Activated CD8-positive, alpha-beta memory T cell treated with anti-CD3 and anti-CD28 coated beads, Interleukin-2, amount 50 U/mL, for 1 hour (primary cell): ENCODE results near the gene TUBB4A.

Experiments
- DNase-seq: peaks from one replicate; pipeline ENCODE4 v3.0.0-alpha.2; 2020; ENCODE audit errors: extremely low read depth

TUBB4A gene

DNA sequence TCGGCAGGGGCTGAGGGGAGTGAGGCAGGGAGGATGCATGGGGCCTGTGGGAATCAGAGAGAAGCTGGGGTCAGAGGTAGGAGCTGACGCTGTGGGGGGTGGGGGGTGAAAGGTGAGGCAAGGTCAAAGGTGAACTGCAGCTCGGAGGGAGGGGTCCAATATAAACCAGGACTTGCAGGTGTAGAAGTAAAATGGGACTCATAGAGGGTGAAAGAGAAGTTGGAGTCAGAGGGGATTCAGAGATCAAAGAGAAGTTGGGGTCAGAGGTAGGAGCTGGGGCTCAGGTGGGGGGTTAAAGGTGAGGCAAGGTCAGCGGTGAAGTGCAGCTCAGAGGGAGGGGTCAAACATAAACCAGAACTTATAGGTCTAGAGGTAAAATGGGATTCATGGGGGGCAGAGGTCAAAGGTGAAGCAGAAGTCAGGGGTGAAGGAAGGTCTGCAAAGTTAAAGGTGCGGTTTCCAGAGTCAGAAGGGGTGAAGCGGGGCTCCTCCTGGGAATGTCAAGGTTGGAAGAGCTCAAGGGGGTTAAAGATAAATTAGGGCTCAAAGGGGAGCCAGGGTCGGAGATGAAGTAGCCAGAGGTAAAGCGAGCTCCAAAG, 7.6 kb downstream of the TUBB4A start:
- DNase-seq, result no peak

DNA sequence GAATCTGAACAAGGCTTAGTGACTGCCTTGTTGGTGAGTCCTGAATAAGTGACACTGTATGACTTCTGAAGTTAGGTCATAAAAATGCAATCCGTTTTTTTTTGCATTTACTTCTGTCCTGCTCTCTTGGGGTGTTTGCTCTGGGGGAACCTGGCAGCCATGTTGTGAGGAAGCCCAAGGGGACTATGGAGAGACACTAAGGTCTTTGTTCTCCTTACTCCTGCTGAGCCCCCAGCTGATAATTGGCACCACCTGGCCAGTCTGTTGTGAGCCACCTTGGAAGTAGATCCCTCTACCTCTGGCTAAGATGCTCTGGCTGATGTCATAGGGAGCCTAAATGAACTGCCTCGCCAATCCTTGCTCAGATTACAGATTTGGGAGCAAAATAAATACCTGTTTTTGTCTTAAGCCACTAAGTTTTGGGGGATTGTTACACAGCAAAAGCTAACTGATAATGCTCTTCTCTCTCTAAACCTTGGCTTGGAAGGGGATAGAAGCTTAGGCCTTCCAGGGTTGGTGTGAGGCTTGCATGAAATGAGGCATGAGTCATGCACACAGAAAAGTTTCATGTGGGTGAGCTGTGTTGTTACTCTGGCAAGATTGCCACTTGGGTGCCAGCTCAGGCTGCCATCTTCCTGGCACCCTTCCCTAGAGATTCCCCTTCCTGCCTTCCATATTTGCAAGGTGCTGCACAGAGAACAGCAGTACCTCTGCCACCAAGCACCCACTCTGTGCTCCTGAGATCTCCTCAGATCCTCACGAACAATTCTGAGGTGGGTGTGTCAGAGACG, 10.1 kb downstream of the TUBB4A start:
- DNase-seq, result no peak

- DNase-seq, result no peak
These were observed 12.0 kb downstream of the TUBB4A start for GRCh38 chr19:6490134-6490533.

GRCh38 chr19:6489278-6490061, 12.6 kb downstream of the TUBB4A start:
- DNase-seq, result no peak

DNA sequence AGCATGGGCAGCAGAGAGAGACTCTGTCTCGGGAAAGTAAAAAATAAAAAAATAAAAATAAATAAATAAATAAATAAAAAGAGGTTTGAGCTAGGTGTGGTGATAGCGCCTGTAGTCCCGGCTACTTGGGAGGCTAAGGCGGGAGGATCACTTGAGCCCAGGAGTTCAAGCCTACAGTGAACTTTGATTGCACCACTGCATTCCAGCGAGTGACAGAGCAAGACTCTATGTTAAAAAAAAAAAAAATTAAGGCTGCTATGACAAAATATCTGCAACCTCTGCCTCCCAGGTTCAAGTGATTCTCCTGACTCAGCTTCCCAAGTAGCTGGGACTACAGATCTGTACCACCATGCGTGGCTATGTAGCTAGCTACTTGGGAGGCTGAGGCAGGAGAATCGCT, 17.3 kb downstream of the TUBB4A start:
- DNase-seq, result no peak

DNA sequence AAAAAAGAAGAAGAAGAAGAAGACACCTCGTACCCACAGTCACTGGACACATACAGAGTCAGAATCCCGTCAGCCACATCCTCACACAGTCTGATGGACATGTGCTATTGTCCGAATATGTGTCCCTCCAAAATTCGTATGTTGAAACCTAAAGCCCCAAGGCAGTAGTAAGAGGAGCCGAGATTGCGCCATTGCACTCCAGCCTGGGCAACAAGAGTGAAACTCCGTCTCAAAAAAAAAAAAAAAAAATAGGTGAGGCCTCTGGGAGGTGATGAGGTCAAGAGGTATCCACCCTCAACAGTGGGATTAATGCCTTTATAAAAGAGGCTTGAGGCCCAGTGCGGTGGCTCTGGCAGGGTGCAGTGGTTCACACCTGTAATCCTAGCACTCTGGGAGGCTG, 17.9 kb downstream of the TUBB4A start:
- no peak for DNase-seq

GRCh38 chr19:6483235-6483634, 18.9 kb downstream of the TUBB4A start:
- DNase-seq, result no peak

- no peak for DNase-seq
These were observed 19.8 kb downstream of the TUBB4A start for GRCh38 chr19:6482343-6482686.

DNA sequence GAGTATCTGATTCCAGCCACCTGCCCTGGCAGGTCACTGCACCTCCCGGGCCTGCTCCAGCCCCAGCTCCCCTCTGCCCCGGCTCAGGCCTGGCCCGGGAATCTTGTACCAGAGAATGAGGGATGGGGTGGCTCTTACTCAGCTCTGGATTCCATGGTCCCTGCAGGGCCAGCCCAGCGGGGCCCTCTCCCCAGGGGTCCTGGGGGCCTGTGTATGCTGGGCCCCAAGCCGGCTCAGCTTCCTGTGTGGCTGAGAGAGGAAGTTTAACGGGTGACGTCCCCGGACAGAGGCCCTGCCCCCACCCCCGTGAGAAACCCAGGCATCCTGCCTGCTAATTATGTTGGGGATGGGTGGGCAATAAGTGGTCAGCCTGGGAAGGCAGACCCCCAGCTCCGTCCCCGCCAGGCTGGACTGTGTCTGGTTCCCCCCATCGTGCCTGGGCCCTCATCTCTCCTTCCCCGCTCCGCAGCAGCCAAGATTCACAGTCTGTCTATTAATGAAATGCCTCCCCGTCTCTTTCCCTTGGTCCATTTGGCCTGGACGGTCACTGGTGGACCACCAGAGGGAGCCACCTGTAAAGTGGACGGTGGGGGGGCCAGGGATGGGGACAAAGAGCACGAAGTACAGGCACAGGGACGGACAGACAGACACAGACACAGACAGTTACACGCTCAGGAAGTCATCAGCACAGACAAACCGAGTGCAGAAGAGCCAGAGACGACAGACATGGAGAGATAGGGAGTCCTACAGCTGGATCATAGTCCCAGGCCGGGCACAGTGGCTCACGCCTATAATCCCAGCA, 20.4 kb downstream of the TUBB4A start, which contains the start of gene DENND1C:
Gene DENND1C, minus strand, starts transcription at position 247 of the 802 bp plus-strand sequence. Its CDS starts 92 bp downstream, at position 155.
- DNase-seq, result no peak

DNA sequence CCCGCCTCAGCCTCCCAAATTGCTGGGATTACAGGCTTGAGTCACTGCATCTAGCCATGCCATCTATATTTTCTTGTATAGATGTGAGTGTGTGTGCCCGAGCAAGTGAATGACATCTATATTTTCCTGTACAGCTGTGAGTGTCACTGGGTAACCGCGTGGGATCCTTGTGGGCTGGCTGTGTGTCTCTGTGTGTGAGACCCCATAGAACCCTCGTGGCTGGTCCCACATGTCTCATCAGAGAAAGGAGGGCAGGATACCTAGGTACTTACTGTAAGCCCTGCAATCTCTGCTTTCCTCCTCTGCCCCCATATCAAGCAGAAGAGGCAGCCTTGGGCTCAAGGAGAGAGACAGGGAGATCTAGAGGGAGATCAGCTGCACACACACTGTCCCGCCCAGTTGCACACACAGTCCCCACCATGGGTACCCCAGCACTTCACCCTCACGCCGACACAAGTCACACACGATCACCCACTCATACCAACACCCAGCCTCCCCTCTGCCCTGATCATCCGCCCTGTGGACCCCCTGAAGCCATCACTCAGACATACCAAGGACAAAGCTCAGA, 21.2 kb downstream of the TUBB4A start:
- no peak for DNase-seq

DNA sequence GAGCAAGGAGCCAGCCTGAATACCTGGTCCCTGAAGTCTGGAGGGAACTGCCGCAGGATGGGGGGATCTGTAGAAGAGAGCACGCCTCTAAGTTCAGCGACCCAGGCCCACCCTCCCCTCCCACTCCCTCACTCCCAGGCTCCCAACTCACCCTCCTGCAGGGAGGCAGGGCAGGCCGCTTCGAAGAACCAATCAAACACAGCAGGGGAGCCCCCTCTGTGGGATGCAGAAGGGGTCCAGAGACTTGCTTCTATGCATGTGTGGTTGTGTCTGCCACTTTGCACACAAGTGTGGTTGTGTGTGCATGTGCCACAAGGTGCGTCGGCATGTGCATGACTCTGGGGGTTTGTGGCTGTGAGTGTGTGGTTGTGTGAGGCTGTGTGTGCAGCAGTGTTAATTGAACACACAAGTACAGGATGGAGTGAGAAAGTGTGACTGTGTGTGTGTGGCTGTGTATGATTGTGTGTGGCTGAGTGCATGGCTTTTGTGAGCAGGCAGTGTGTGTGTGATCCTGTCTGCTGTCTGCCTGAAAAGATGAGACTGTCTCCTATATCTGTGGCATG, 22.2 kb downstream of the TUBB4A start:
- DNase-seq, result no peak

- DNase-seq, result no peak
These were observed 23.3 kb downstream of the TUBB4A start for GRCh38 chr19:6478815-6479214.

GRCh38 chr19:6476896-6477431, 25.1 kb downstream of the TUBB4A start:
- no peak for DNase-seq

- peak; percentile 18 for DNase-seq
These were observed 25.8 kb downstream of the TUBB4A start for GRCh38 chr19:6476155-6476895.

DNA sequence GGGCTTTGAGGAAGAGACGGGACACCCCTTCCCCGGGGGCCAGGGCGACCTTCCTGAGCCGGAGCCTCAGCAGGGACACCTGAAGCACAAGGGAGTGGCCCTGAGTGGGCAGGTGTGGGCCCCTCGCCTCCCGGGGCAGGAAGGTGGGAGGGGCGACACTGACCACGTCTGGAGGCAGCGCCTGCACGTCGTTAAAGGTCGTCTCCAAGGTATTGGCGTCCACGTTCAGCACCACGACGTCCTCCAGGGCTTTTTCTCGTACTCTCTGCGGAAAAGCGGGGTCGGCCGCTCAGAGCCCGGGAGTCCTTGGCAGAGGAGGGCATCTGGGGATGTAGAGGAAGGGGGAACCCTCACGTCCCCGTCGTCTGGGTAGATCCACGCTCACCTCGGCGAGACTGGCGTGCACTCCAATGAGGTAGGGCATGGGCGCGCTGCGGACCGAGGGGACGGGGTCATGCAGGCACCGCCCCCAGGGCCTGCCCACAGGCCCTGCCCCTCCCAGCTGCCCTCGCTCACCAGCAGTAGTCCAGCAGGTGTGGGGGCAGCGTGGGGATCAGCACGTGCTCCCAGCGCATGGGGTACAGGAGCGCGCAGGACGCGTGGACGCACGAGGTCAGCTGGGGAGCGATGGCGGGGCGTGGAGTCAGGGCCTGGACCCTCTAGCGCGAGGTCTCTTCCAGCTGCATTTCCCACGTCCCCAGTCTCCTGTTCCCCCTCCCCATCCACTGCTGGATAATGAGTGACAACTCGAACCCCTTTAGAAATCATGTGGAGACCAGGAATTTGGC, 26.6 kb downstream of the TUBB4A start:
- DNase-seq, result no peak

DNA sequence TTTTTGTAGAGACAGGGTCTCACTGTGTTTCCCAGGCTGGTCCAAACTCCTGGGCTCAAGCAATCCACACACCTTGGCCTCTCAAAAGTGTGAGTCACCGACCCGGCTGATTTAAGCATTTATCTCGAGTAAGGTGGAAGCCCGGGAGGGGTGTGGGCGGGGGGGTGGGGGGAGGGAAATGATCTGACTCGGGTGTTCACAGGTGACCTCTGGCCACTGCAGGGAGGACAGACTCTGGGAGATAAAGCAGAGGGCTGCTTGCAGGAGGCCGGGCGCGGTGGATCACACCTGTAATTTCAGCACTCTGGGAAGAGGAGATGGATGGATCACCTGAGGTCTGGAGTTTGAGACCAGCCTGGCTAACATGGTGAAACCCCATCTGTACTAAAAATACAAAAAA, 28.5 kb downstream of the TUBB4A start:
- no peak for DNase-seq

GRCh38 chr19:6472713-6473112, 29.4 kb downstream of the TUBB4A start:
- no peak for DNase-seq

DNA sequence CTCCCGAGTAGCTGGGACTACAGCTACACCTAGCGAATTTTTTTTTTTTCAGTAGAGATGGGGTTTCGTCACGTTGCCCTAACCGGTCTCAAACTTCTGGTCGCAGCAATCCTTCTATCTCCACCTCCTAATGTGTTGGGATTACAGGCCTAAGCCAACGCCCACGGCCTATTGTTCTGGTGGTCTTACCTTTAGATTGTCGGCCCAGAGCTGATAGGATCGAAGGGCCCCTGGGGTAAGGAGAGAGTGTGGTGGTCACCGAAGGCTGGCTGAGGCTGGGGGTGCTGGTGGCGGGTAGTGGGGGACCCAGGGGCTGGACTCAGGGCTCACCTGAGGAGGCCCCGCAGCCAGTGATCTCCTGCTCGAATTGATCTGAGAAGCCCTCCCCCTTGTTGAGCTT, 31.0 kb downstream of the TUBB4A start:
- DNase-seq, result no peak

GRCh38 chr19:6470173-6470572, 31.9 kb downstream of the TUBB4A start:
- DNase-seq, result no peak
